Inferior parietal cortex (tissue), 1 donor: Measurements from ENCODE around the gene OR13C5.
"Not testable (repeated sequence)": the region's sequence is repeated elsewhere in the genome, so short reads cannot be mapped to it uniquely, and the experiment has no call there.

Source experiments
- DNase-seq: peaks from one replicate; pipeline ENCODE4 v3.0.0-alpha.2; 2016; ENCODE audit errors: extremely low spot score

The OR13C5 gene, protein sequence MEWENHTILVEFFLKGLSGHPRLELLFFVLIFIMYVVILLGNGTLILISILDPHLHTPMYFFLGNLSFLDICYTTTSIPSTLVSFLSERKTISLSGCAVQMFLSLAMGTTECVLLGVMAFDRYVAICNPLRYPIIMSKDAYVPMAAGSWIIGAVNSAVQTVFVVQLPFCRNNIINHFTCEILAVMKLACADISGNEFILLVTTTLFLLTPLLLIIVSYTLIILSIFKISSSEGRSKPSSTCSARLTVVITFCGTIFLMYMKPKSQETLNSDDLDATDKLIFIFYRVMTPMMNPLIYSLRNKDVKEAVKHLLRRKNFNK

DNA sequence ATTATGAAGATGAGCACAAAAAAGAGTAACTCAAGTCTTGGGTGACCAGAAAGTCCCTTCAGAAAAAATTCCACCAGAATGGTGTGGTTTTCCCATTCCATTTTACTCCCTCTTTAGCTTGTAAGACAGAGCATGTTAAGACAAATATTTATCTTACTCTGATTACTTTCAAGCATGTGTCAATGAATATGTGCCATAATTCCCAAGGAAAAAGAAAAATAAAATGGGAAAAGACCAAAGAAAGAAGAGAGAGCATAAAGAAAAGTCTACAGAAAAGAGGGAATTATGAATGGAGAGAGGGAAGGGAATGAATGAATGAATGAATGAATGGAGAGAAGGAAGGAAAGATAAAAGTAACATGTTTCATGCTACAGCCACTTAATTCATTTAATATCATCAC, at the start of gene OR13C5:
OR13C5 (minus strand) TSS at position 101 of the 400 bp plus-strand sequence; CDS start at position 101, 0 bp downstream.
- DNase-seq = not testable (repeated sequence)

DNA sequence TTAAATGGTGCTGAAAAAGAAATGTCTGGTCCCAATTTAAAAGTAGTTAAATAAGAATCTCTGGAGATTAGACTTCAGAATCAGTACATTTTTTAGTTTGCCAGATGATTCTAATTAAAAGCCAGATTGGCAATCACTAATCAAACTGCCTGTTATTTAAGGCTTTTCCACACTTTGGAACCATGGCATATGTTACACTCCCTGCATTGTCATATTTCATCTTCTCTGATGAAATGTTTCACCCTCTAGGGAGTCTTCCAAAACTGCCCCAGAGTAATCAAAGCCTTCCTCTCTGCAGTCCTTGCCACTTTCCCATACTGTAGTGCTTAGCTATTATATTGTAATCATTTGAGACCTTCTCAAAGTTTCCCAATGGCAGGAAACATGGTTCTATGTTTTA, 36.2 kb upstream of the OR13C5 start:
- no peak for DNase-seq

DNA sequence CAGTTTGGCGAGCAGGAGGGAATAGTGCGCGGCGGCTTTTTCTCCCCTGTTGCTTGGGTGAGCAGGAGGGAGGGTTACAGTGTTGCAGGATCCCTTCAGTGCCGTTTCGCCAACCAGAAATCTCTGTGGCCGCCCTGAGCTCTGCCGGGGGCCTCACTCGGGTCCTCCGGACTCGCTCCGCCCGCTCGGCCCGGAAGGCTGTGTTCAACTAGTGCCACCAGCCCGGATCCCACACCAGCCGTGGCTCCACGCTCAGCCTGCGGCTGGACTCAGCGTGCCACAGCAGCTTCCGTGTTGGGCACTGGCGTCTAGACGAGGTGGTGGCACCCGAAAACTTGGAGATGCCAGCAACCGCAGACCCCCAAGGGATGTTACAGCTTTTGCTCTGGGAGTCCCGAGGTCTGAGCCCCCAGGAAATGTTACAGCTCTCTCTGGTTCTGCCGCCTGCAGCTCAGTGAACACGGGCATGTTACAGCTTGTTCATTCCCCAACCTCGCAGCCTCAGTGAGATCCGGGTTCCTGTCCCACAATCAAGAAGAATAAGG, 34.8 kb upstream of the OR13C5 start:
- no peak for DNase-seq

DNA sequence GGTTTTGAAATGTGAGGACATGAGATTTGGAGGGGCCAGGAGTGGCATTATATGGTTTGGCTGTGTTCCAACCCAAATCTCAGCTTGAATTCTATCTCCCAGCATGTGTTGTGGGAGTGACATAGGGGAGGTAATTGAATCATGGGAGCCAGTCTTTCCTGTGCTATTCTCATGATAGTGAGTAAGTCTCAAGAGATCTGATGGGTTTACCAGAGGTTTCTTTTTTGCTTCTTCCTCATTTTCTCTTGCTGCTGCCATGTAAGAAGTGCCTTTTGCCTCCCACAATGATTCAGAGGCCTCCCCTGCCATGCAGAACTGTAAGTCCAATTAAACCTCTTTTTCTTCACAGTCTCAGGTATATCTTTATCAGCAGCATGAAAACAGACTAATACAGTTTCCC, 26.8 kb upstream of the OR13C5 start:
- DNase-seq = not testable (repeated sequence)

DNA sequence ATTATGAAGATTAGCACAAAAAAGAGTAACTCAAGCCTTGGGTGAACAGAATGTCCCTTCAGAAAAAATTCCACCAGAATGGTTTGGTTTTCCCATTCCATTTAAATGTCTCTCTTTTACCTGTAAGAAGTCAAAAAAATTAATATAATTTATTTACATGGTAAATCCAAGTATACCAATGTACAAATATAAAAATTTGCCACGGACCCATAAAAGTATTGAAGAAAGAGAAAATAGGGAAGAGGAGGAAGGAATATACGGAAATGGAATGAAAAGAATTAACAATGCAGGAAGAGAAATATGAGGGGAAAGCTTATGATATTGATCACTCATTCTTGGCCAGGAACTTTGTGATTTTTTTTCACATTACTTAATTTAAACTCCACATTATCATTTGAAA, 18.9 kb upstream of the OR13C5 start, which contains the start of gene OR13C9:
OR13C9 (minus strand) TSS at position 101 of the 400 bp plus-strand sequence; CDS start at position 101, 0 bp downstream.
- DNase-seq = no peak

DNA sequence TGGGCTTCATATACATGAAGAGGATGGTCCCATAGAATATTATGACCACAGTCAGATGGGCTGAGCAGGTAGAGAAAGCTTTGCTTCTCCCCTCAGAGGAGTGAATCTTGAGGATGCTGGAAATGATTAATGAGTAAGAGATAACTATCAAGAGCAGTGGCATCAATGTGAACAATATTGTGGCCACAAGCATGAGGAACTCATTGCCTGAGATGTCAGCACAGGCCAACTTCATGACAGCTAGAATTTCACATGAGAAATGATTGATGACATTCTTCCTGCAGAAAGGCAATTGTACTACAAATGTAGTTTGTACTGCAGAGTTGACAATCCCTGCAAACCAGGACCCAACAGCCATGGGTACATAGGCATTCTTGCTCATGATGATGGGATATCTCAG, 18.2 kb upstream of the OR13C5 start:
- DNase-seq = no peak

DNA sequence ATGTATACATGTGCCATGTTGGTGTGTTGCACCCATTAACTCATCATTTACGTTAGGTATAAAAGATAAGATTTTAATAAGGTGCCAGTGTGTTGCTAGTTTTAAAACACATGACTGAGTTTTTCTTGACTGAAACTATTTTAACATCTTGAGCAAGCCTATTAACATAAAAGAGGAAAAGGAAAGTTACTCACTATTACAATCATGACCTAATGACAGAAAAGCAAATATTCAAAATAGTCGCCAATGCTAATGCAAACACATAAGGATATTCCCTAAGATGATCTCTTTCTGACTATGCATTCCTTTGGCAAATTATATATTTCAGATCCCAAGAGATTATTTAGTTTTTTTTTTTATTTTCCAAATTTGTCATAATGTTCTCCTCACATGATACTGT, 12.0 kb upstream of the OR13C5 start:
- DNase-seq = no peak

DNA sequence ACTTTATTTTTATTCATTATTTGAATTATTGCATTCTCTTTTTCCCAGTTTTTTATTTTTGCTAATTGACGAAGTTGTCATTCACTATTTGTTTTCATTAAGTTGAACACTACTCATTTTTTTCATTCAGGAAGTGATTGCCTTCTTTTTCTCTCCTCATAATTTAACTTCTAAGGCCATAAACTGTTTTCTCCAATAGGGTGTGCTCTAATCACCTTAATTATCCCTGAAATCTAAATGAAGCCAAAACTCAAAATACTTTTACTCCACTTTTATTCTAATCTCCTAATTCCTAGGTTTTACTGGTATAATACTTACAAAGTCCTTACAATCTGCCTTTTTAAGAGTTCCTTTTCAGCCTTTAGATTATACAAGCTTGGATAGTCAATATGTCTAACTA, 9.1 kb upstream of the OR13C5 start:
- DNase-seq = no peak

DNA sequence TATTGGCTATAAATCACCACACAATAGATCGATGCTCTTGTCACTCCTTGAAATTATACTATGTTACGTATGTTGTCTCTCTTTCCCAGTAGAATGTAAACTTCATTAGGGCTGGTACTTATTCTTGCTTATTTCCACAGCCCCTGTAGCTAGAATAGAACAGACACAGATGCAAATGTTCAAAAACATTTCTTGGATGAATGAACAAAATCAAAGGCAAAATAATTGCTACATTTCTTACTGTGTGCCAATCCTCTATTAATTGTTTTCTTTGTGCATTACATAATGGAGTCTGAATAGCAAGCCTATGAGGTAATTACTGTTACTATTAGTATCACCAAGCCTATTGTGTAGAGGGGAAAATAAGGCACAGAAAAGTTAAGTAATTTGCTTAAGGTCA, 6.9 kb upstream of the OR13C5 start:
- no peak for DNase-seq

DNA sequence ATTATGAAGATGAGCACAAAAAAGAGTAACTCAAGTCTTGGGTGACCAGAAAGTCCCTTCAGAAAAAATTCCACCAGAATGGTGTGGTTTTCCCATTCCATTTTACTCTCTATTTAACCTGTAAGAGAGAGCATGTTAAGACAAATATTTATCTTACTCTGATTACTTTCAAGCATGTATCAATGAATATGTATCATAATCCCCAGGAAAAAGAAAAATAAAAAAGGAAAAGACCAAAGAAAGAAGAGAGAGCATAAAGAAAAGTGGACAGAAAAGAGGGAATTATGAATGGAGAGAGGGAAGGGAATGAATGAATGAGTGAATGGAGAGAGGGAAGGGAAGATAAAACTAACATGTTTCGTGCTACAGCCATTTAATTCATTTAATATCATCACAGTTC, 6.3 kb upstream of the OR13C5 start, which contains the start of gene OR13C2:
OR13C2 (minus strand) TSS at position 101 of the 400 bp plus-strand sequence; CDS start at position 101, 0 bp downstream.
- DNase-seq = not testable (repeated sequence)

DNA sequence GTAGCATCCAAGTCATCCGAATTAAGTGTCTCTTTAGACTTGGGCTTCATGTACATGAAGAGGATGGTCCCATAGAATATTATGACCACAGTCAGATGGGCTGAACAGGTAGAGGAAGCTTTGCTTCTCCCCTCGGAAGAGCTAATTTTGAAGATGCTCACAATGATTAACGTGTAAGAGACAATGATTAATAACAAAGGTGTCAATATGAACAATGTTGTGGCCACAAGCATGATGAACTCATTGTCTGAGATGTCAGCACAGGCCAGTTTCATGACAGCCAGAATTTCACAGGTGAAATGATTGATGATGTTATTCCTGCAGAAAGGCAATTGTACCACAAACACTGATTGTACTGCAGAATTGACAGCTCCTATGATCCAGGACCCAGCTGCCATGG, 5.6 kb upstream of the OR13C5 start:
- no peak for DNase-seq

DNA sequence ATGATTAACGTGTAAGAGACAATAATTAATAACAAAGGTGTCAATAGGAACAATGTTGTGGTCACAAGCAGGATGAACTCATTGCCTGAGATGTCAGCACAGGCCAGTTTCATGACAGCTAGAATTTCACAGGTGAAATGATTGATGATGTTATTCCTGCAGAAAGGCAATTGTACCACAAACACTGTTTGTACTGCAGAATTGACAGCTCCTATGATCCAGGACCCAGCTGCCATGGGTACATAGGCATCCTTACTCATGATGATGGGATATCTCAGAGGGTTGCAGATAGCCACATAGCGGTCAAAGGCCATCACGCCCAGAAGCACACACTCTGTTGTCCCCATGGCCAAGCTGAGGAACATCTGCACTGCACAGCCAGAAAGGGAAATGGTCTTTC, 464 bp downstream of the OR13C5 start:
- not testable (repeated sequence) for DNase-seq

DNA sequence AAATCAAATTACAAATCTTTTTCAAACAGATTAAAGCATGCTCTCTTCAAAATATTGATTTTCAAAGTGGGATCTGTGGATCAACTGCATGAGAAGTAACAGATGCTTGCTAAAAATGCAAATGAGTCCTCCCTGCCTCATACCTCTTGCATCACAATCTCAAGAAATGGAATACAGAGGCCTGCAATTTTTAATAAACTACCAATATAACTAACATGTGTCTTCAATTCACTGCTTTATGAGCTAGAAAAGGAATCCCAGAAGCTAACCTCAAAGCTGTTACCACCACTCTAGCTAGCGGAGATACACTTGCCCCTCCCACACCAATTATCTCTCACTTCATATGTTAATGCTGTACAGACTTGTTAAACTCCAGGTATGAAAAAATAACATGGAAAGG, 9.6 kb downstream of the OR13C5 start:
- no peak for DNase-seq

DNA sequence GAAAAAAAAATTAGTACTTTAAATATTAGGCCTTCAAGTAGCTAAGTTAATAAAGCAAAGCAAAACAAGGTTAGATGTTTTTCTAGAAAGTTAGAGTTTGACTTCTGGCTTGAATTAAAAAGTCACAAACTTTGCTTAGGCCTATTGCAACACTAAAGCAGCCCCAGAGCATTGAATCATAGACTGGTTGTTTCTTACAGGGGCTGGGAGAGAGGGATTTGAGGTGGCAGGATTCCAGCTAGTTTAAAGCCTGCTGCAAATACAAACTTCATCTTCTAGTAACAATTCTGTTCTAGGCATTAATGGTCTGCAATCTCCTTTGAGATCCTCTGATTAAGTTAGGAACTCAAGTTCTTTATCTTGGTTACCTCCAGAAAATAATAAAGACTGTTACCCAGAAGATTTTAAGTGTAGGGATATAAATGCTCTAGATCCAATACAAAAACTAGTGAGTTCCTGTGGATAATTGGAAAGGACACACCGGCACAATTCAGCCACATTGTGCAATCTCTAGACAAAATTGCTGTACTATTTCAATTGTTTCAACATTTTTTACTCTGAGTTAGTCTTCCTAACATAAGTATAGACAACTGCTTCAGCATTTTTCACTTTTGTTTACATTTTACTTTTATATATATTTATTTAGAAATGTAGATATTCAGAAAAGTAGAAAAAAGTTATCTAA, 12.6 kb downstream of the OR13C5 start:
- DNase-seq = no peak

DNA sequence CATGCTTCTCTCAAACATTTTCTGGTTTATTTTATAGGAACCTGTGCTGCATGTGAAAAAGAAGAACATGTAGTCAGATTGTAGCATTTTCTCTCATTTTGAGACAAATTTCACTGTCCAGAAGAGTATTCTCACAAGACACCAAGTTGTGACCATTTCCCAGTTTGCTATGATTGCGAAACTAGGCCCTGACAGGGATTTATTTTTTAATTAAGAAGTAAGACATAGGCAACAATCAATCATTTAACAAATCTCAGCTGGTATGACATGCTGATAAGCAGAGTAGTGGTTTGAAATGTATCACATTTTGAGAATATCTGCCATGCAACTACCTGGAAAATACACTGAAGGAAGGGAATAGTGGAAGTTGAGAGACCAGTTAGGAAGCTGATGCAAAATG, 18.7 kb downstream of the OR13C5 start:
- DNase-seq = no peak

DNA sequence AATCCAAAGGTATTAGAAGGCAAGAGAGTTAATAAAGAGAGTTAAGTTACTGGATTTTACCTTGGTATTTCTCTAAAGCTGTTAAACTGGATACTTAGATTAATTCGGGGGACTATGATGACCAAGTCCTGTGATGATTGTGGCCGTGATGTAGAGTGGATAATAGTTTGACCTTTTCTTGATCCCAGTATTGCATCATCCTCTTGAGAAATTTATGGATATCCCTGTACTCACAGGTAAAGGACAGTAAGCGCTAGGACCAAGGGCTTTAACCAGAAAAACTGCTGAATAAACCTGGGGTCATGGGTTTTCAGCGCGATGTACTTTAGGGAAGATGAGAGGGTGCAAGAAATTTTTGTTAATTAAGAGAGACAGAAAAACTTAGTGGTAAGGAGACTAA, 21.9 kb downstream of the OR13C5 start:
- no peak for DNase-seq

DNA sequence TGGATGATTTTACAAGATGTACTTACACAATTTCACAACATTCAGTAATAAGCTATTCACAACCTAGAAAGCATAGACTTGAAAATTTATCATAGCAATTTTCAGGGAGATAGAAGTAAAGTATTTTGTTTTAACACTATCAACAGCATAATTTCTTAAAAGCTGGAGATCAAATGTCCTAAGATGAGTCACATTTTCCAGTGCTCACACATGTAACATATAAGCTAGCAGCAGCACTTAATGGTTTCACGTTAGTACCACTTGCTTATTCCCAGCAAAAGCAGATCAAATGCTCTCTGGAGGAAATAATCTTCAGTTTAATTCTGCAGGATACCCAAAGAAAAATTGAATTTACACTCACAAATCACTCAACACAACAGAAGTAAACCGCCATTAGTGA, 23.8 kb downstream of the OR13C5 start:
- DNase-seq = no peak

DNA sequence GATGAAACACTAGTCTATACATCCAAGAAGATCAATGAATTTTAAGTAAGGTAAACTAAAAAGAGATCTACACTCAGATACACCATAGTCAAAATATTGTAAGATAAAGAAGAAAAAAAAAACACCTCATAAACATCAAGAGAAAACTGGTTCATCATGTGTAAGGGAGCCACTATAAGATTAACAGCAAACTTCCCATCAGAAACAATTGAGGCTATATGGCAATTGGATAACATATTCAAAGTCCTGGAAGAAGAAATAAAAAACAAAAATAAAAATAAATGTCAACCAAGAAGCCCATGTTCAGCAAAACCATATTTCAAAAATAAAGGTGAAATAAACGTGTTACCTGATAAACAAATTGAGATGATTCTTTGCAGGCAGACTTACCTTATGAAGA, 26.6 kb downstream of the OR13C5 start:
- no peak for DNase-seq

DNA sequence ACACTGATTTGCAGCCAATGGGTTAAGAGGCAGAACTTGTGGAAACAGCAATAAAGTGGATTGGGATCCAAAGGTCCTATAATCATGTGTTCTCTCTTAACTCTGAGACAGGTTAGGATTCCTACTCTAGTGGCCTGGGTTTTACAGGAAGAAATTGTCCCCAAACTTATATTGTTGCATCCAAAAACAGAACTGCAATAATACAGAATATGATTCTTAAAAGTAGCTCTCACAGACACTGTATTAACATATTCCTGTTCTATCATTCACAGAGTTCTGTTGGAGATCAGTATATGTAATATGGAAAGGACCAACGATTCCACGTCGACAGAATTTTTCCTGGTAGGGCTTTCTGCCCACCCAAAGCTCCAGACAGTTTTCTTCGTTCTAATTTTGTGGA, 30.3 kb downstream of the OR13C5 start, which contains the start of gene OR13C8:
OR13C8 (plus strand) TSS at position 301 of the 400 bp plus-strand sequence; CDS start at position 301, 0 bp downstream.
- no peak for DNase-seq

DNA sequence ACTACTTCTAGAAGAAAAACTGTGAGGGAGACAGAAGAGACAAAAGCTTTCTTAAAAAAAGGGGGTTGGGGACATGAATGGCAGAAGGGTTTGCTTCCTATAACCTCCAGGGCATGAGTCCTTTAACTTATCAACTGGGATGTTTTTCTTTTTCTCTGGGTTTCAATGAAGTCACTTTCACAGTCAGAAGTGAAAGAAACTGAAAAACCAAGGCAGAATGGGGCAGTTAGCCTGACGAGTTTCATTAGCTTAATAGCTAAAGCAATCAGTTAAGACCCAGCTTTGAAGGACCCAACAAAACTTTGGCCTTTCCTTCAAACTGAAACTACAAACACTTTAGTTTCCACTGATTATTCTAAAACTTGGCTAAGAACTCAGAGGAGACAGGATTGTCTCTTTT, 34.9 kb downstream of the OR13C5 start:
- no peak for DNase-seq

DNA sequence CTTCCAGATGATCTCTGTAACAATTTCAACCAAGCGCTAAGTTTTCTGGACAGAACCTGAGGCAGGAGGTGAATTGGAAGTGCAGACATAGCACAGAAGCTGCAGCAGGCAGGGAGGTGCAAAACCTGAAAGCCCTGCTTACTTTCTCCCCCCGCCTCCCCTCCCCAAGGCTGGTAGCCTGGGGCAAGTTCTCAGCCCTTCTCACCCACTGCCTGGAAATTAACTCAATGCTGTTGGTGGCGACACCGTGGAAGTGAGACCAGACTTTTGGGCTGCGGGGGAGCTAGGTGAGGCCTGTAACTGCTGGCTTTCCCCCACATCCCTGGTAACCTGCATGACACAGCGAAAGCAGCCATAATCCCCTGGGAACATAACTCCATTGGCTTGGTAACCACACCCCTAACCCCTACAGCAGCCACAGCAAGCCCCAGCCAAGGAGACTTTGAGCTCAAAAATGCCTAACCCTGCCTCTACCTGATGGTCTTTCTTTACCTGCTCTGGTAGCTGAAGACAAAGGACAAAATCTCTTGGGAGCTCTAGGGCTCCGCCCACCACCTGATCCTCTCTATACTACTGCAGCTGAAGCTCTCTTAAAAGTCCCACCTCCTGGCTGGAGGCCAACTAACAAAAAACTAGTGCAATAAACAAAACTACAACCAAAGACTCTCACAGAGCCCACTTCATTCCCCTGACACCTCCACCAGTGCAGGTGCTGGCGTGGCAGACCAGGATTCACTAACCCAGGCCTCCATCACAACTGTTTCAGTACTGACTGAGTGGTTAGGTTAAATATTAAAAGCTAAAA, 42.2 kb downstream of the OR13C5 start:
- DNase-seq = no peak

DNA sequence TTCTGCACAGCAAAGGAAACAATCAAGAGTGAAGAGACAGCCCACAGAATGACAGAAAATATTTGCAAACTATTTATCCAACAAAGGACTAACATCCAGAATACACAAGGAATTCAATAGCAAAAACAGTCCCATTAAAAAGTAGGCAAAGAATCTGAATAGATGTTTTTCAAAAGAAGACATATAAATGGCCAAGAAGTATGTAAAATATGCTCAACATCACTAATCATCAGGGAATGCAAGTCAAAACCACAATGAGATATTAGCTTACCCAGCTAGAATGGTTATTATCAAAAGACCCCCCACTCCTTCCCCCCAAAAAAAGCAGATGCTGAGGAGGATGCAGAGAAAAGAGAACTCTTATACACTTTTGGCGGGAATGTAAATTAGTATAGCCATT, 43.7 kb downstream of the OR13C5 start:
- no peak for DNase-seq
